NCI-H460 (cell line): ENCODE measurements around the gene TBATA. TPM values are rescaled to one million over a fixed set of nuclear protein-coding genes. Genes with fewer than 3 reads are reported as not detected.
A peak's percentile ranks its signal among the peaks of the same experiment; 100 is the strongest.

Experiments used
- DNase-seq: peaks from one replicate; pipeline ENCODE4 v3.0.0-alpha.2; 2016; ENCODE audit warnings: low read depth; ENCODE audit errors: extremely low read depth
- polyA plus RNA-seq: library from polyadenylated mRNA; depleted of rRNA; stranded (reverse); fragments of >200 nt; gene quantifications from 2 replicates; pipeline ENCODE4 v1.2.3, GENCODE V29; 2014; cell fraction: nucleus; rRNA removed
- total RNA-seq: library from RNA; depleted of rRNA; stranded (reverse); fragments of >200 nt; shearing (Covaris generic); gene quantifications from 2 replicates; pipeline ENCODE4 v1.2.3, GENCODE V29; 2014; rRNA removed

TBATA gene, protein sequence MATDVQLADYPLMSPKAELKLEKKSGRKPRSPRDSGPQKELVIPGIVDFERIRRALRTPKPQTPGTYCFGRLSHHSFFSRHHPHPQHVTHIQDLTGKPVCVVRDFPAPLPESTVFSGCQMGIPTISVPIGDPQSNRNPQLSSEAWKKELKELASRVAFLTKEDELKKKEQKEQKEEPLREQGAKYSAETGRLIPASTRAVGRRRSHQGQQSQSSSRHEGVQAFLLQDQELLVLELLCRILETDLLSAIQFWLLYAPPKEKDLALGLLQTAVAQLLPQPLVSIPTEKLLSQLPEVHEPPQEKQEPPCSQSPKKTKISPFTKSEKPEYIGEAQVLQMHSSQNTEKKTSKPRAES
- not detected in 2 replicates for total RNA-seq
- not detected in 2 replicates for polyA plus RNA-seq

DNA sequence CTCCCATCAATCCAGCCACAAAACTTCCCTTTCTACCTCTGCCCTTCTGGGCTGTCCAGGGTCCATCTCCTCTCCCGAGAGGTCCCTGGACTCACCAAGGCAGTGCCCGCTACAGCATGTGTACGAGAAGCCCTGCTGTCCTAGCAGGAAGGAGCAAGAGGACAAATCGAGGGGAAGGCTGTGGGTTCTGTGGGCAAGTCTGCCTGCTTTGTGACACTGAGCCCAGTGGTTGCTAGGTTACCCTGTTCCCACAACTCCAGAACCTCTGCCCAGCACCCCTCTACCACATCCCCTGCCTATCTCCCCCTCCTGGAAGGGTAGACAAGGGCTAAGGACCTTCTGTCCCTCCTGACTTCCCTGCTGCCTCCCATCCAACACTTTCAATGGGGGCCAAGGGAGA is at the start of gene TBATA:
TBATA (minus strand) TSS at position 188 of the 400 bp plus-strand sequence. CDS start 1,998 bp downstream, outside the sequence.
- no peak for DNase-seq

DNA sequence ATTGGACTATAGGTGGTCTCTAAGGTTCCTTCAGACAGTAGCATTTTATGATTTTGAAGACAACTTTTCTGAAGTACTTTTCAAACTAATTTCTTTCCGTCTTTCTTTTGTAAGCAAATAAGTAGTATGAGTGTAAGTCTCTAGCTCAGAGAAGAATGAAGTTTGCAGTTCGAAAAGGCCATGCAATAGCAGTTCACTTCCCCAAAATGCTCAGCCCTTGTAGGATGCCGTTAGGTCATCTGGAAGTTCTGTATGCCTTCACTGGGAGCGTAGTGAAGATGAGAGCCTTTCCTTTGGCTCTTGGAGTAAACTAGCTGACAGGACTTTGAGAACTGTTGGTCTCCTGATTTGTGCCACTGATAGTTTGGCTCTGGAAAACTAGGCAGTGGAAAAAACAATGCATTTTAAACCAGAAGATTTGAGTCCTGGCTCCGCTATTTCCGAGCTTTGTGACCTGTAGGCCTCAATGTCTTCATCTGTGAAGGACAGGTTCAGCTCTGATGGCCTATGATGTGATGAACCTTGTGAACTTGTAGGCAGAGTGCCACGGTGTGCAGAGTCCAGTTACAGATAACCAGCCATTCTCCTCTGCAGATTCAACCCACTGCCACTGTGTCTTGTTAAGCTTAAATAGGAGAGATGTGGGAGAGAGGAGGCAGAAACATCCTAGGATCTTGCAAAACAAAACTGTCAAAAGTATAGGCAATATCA is 49.4 kb upstream of the TBATA start:
- DNase-seq = no peak

DNA sequence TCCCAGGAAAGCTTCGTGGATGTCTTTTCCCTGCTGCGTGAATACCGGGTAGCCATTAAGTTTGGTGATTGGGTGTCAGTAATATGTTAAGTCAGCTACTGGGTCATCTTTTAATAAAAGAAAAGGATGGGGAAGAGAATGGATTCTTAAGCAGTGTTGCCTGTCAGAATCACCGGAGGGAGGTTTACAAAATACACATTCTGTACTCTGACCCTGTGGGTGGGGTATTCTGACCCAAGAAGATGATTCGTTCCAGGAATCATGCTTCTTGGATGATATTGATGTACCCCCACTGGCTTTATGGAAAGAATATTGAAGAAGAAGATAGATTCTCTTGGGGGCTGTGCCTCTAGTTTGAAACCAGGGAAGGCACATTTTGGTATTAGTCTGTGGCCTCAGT is 48.8 kb upstream of the TBATA start:
- DNase-seq = no peak

DNA sequence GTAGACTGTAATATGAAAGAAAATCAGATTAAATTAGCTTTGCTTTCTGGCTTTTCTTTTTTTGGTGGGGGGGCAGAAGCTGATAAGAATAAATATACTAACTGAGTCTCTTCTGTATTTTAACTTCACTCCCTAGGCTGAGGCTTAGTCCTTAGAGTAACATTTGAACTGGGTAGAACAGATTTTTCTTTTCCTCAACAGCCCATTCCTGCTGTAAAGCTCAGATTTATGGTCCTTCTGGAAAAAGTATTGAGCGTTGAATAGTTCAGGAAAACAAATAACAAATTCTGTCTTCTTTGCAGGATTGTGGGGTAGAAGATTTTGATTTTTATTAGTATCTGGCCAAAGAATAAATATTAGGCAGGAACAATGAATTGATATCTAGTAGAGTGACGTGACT is 48.4 kb upstream of the TBATA start:
- no peak for DNase-seq

DNA sequence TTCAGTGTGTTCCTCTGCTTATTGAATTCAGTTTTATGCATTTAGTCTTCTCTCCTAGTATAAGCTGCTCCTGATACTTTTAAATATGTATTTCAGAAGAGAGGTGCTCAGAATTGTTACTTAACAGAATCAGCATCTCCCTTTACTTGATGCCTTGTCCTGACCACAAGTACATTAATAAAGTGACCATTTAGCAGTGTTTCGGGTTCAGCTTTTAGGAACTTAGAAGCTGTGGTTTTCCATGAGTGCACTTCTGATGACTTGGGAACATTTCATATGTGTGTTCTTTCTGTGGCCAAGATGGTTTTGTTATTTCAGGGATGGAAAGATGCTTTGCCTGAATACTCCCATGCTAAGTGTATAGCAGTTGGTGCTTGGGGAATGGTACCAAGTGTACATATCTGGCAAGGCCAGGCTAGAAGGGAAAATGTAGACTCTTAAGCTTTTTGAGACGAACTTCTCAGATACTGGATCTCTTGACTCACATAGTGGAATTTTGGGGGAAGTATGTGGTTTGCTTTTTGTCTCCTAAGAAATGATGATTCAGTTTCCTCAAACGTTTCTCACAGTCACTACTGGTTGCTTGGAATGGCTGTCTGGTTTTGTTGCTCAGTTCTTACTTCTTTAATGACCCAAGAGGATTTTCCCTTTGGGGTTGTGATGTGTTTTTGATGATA is 47.8 kb upstream of the TBATA start:
- DNase-seq = no peak

DNA sequence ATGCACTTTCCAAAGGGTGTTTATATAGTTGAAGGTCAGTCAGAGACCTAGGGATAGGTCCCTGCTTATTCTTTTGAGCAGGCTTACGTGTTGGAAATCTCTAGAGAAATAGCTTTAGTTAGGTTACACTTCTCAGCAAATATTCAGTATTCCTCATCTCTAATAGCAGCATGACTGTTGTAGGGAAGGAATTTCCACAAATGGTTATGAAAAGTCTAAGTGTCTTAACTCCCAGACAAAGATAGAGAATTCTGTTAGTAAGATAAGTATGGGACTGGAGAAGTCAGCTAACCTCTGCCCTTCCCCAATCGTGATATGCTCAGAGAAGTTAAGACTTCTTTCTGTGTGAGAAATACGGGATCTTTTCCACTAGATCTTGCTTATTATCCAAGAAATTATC is 47.0 kb upstream of the TBATA start:
- no peak for DNase-seq

DNA sequence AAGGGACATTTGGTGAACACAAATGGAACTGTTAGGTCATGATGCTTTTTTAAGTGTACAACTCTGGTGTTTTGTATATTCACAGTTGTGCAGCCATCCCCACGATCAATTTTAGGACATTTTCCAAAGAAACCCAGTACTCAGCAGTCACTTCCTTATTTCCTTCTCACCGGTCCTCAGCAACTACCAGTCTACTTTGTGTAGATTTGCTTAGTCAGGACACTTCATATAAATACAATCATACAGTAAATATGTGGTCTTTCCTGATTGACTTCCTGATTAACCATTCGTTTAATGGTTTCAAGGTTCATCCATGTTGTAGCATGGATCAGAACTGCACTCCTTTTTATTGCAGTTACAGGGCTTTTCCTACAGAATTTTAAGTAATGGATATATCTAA is 45.0 kb upstream of the TBATA start:
- no peak for DNase-seq

DNA sequence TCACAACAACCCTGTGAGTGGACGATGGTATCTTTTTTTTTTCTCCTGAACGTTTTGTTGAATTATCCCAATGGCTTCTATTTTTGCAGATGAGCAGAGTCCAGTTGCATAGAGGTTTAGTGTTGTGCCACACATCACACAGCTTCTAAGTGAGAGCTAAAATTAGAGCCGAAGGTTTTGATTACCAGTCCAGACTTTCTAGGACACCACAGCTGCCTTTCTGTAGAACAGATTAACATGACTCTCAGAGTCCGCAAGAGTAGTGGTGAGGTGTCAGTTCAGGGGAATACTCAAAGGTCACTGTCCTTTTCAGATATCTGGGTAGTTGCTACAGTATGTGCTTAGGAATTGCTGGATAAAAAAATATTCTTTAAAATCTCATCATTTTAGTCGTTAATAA is 44.4 kb upstream of the TBATA start:
- DNase-seq = no peak

DNA sequence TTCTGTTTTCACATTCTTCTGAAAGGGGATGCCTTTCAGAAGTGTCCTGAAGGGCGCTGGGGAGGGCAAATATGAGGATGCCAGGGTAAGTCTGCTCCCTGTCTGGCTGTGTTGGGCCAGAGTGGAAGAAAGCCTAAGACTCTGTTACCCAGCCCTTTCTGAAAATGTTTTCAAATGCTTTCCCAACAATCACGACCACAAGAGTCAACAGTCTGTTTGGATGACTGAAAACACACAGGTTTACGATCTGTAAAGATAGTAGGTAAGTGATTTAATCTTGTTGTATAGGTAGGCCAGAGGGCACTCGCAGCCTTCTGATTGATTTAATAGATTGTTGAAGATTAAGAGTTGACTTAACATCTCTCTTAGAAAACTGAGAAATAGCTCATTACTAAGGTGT is 43.7 kb upstream of the TBATA start:
- DNase-seq = no peak

DNA sequence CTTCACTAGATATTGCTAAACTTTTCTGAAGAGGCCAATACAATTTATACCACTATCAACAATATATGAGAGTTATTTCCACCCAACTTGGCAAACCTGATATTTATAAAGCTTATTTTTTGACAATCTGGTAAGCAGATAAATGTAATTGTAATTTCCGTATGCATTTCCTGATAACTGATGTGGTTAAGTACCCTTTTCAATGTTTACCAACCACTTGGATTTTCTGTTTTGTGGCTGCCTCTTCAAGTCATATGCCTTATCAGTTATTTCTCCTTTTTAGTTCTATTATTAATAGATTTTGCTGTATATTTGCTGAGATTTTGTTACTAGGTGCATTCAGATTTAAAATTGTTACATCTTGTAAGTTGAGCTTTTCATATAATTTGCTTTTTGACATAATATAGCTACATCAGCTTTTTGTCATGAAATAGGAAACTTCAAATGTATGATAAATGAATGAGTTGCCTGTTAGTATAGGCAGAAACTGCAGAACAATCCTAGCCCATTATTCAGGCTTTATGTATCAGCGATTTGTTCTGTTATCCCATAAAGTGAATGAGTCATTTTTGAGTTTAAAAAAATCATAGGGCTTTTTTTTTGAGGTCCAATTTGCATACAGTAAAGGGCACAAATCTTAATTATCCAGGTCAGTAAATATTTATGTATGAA is 42.0 kb upstream of the TBATA start:
- no peak for DNase-seq

DNA sequence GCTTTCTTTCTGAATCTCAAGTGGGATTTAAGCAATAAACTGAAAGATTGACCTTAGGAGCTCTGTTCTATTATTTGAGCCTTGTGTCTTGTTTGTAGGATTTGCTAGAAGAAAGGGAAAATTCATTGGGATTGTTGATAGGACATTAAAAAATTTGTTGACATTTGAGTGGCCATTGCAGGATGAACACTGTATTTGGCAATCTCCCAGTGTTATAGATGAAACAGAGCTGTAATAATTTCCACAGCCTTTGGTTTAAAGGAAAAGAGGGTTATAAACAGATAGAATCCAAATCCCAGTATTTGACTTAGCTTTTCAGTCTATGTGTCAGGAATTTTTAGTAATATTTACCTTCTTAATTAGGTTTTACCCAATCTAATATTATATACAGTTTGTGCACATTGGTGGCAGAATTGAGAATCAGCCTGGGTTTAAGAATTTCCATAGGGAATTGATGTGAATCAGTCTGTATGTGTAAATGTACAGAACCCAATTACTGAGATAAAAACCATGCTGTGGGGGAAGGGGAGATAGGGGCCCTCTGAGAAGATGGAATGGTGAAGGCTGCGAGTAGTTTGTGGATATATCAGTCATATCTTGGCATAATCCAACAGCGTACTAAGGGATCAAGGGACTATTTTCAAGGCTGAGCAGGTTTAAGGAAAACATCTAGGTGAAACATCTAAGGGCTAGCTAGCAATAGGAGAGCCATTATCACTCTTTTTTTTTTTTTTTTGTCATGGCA is 37.1 kb upstream of the TBATA start:
- DNase-seq = no peak

DNA sequence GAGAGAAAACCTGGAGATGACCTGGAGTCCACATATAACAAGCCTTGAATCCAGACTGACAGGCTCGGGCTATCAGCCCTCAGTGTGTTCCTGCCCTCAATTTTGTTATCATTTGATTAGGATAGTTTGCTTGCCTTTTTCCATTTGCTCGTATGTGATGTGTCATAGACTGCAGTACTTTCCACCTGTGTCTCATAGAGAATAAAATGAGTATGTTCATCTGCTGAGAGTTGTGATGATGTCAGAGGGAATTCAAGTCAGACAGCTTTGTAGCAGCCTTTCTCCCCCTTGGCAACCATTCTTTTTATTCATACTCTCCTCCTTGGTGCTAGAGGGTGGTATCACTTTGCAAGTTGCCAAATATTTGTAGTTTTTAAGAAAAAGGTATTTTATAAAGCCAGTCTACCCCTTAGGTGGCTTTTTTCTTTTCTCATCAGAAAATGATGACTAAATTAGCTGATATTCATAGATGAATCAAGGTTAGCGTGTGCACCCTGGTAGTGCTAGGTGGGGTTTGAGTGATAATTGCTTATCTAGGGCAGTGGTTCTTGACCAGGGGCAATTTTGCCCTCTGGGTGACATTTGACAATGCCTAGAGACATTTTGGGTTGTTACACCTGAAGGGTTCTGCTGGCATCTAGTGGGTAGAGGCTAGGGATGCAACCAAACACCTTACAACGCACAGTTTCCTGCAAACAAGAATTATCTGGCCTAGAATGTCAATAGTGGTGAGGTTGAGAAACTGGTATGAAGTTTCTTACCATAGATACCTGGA is 36.0 kb upstream of the TBATA start:
- no peak for DNase-seq

DNA sequence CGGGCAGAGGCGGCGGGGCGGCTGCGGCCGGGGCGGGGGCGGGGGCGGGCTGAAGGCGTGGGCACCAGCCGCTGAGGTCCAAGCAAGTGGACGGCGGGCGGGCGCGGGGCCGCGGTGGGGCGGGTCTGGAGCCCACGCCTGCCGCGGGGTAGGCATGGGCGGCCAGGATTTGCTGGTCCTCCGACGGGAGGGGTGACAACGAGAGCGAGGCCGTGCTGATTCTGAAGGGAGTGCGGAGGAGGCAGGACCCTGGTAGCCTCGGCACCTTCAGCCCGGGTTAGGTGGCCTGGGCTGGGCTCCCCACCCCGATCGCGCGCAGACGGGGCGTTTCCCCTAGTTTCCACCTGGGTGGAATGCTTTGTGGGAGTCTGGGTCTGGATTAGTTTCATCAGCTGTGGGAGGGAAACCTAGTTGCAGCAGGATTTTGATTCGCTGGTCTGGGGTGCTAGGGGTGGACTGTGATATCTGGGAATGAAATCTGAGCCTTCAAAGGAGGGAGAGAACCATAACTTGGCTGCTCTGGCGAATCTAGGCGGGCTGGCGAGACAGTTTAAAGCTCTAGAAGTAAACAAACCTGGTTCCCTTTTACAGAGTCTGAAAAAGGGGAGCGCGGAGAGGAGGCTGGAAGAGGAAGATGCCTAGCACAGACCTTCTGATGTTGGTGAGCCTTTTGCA is 31.2 kb upstream of the TBATA start:
- DNase-seq = peak; percentile 69

DNA sequence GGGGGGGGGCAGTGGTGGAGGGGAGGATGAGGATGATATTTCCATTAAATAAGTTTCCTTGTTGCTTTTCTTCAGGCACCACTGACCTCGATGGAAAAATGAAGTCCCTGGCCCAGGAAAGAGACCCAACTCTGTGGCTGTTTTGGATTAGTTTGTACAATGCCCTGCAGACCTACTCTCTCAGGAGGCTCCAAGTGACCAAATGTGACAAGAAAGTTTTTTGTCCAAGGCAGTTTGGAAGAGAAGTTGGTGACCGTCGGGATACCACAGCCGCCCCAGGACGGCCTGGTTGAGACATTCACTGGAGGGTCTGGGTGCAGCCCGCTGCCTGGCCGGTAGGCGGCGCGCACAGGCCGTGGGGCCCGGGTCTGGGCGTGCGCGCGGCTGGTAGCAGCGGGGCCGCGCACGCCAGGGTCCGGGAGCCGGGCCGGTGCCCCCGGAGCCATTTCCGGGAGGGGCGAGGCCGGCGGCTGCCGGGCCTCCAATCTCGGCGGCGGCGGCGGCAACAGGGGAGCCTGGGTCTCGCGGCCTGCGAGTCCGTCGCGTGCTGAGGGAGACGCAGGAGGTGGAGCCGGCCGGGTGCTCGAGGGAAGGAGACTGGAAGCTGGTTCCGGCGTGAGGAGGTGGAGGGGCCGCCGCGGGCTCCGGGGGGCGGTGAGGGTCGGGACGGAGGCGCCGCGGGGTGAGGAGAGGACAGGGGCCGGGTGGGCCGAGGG is 30.5 kb upstream of the TBATA start, which contains the start of gene SGPL1:
SGPL1 (plus strand) TSS at position 445 of the 716 bp plus-strand sequence. CDS start 906 bp downstream, outside the sequence.
- peak; percentile 74 for DNase-seq

DNA sequence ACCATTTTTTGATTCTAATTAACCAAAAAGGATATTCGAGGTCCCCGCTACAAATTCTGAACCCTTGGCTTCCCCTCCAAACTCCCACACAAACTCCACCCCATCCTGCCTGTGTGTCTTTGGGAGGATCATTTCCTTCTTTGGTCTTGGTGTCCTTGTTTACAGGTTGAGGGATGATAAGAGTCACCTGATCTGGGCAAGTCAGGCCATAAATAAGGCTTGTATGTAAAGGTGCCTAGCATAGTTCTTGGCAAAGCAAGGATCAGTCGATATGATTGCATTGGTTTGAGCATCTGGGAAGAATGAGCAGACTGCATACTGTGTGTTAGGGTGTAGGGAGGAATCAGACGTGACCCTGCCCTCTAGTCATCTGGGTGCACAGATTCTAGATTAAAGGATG is 28.9 kb upstream of the TBATA start:
- DNase-seq = no peak

DNA sequence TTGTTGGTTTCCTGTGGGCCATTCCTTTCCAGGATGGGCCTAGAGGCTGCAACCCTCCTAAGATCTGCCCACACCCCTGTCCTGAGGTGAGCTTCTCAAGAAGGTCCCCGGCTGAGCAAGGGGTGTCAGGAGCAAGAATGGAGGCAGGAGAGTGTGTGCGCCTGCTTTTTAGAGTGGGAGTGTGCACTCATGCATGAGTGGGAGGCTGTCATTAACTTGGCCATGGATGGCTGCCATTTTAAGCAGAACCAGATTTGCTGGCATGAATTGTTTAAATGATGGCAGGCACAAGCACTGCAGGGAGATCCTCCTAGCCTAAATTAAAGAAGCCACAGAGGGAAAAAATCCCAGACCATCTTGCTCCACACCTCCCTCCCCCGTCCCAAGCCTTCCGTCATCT is 27.6 kb upstream of the TBATA start:
- DNase-seq = no peak

DNA sequence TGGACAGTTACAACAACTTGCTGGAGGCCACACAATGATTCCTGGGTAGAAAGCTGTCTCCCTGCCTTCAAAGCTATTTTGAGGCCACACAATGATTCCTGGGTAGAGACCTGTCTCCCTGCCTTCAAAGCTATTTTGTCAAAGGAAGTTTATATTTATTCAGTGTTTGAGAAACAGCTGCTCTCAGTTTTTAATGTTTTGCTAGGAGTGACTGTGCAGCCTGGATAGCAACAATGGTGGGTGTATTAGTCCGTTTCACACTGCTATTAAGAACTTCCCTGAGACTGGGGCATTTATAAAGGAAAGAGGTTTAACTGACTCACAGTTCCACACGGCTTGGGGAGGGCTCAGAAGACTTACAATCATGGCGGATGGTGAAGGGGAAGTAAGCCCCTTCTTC is 26.7 kb upstream of the TBATA start:
- no peak for DNase-seq

DNA sequence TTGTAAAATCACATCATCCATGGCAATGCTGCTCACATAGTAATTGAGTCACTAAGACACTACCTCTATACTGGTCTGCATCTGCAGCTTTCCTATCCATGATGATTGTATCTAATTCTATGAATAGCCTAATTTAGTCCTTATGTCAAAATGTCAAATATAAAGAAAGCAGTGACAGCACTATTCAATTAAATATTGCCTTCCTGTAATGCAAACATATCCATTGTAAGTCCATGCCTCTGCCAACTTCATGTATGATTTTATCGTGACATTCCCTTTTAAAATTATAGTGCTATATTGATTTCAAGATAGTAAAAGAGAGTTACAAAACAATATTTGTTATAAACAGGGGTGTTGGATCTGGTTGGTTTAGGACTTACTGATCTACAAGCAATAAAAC is 25.8 kb upstream of the TBATA start:
- no peak for DNase-seq
